NB4 (cell line): ENCODE results near the gene RPS6KA6.

Experiments used
- POLR2A ChIP-seq: IDR thresholded peaks from 2 replicates; pipeline ENCODE4 v1.6.1; 2011; ENCODE audit warnings: mild to moderate bottlenecking; ENCODE audit not compliant: insufficient read length; ENCODE audit errors: extremely low read depth
- TF ChIP-seq, protein P1 (sequence below): IDR thresholded peaks from 2 replicates; pipeline ENCODE4 v1.6.1; 2011; ENCODE audit warnings: low read depth, low read length
- TF ChIP-seq, protein P2 (sequence below): IDR thresholded peaks from one replicate; pipeline ENCODE4 v1.5.1; 2012; ENCODE audit warnings: low read depth, low read length

DNA sequence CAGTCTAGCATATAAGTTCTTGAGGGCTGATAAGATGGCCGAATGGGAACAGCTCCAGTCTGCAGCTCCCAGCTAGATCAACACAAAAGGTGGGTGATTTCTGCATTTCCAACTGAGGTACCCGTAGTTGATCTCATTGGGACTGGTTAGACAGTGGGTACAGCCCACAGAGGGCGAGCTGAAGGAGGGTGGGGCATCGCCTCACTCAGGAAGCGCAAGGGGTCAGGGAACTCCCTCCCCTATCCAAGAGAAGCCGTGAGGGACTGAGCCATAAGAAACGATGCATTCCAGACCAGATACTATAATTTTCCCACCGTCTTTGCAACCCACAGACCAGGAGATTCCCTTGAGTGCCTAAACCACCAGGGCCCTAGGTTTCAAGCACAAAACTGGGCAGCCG, 109.0 kb downstream of the RPS6KA6 start:
- TF ChIP-seq, protein P1, sequence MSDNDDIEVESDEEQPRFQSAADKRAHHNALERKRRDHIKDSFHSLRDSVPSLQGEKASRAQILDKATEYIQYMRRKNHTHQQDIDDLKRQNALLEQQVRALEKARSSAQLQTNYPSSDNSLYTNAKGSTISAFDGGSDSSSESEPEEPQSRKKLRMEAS = no peak
- TF ChIP-seq, protein P2, sequence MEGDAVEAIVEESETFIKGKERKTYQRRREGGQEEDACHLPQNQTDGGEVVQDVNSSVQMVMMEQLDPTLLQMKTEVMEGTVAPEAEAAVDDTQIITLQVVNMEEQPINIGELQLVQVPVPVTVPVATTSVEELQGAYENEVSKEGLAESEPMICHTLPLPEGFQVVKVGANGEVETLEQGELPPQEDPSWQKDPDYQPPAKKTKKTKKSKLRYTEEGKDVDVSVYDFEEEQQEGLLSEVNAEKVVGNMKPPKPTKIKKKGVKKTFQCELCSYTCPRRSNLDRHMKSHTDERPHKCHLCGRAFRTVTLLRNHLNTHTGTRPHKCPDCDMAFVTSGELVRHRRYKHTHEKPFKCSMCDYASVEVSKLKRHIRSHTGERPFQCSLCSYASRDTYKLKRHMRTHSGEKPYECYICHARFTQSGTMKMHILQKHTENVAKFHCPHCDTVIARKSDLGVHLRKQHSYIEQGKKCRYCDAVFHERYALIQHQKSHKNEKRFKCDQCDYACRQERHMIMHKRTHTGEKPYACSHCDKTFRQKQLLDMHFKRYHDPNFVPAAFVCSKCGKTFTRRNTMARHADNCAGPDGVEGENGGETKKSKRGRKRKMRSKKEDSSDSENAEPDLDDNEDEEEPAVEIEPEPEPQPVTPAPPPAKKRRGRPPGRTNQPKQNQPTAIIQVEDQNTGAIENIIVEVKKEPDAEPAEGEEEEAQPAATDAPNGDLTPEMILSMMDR = no peak
- TF ChIP-seq POLR2A = no peak
